IgD-negative memory B cell (primary cell): Measurements from ENCODE around the gene CD300LD. TPM values are rescaled to one million over a fixed set of nuclear protein-coding genes. Genes with fewer than 3 reads are reported as not detected.
"Not testable (repeated sequence)": the region's sequence is repeated elsewhere in the genome, so short reads cannot be mapped to it uniquely, and the experiment has no call there.

Experiments
- H3K27ac Mint-ChIP-seq, 3 donors: one replicate each; pipeline ENCODE4 v1.8.0; 2020 to 2022; ENCODE audit warnings: mild to moderate bottlenecking in 3 of 3, mixed read lengths in 3 of 3, moderate library complexity in 1 of 3
- H3K27me3 Mint-ChIP-seq: one replicate; pipeline ENCODE4 v1.8.0; 2021; ENCODE audit warnings: mixed read lengths
- H3K36me3 Mint-ChIP-seq: one replicate; pipeline ENCODE4 v1.8.0; 2020; ENCODE audit warnings: mild to moderate bottlenecking, mixed read lengths
- H3K4me1 Mint-ChIP-seq, 3 donors: one replicate each; pipeline ENCODE4 v1.8.0; 2020 to 2022; ENCODE audit warnings: mixed read lengths in 3 of 3, mild to moderate bottlenecking in 1 of 3
- H3K4me3 Mint-ChIP-seq, 4 donors: one replicate each; pipeline ENCODE4 v1.8.0; 2020 to 2022; ENCODE audit warnings: mild to moderate bottlenecking in 4 of 4, mixed read lengths in 4 of 4, moderate library complexity in 3 of 4
- H3K9me3 Mint-ChIP-seq, 3 donors: one replicate each; pipeline ENCODE4 v1.8.0; 2020 to 2021; ENCODE audit warnings: mixed read lengths in 3 of 3, mild to moderate bottlenecking in 1 of 3
- polyA plus RNA-seq: library from polyadenylated mRNA; unstranded; fragments of 300-500 nt; fragmentation: Illumina TruSeq; gene quantifications from one replicate; pipeline ENCODE4 v1.2.3, GENCODE V29; 2021

Gene CD300LD
- polyA plus RNA-seq = not detected

- Mint-ChIP-seq H3K4me1 (peaks cover 9 to 11% (median 10%) of the 10 kb centered on the region in 3 donors), H3K27me3 (peaks cover 10% of the 10 kb centered on the region), H3K9me3 (peaks cover 0 to 4% (median 0%) of the 10 kb centered on the region in 3 donors), H3K4me3 (peak within 1 kb of the TSS in 2 of 4 donors; percentile 8 to 53), H3K36me3 (no peaks in the 10 kb centered on the region), H3K27ac (peak within 1 kb of the TSS in 2 of 3 donors; percentile 33 to 68)
Measured at GRCh38 chr17:74592087-74592990, at the start of gene CD300LD. TSS of gene CD300LD (minus strand) at chr17:74592283. CDS start at chr17:74592202, 81 bp downstream.

DNA sequence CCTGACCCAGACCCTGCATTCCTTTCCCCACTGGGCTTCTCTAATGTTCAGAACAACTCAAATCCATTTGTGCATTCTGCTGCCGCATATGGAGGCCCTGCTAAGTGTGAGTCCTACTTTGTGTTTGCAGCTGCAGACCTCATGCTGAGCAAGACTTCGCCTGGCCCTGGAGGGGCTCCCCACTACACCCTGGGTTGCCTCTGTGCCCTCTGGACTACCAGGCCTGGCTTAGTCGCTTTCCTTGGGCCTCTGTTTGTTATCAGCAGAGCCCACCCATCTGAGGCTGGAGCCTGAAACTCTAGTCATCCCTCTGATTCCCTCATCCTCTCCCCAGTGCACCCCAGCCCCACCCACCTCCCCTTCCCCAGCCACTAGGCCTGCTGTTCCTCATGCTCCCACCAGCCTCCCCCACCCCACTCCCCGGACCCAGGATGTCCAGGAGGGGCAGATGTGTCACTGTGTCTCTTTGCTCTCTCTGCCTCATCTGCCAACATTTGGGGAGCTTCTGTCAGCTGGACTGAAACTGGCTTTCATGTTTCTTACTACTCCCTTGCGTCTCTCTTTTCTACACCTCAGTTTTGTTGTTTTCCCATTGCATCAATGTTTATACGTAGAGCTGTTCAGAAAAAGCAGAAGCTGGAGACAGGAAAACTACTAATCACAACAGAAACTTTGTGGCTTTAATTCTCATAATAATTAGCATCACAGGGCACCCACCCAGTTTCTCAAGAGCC is 49.3 kb upstream of the CD300LD start:
- Mint-ChIP-seq H3K4me3 (peak overlapping the region; percentile 14 to 86 (median 67)), H3K4me1 (peaks cover 67 to 71% (median 70%) of the 10 kb centered on the region in 3 donors), H3K36me3 (peaks cover 1% of the 10 kb centered on the region), H3K9me3 (peaks cover 0 to 1% (median 0%) of the 10 kb centered on the region in 3 donors), H3K27ac (peak overlapping the region; percentile 7 to 45 (median 27)), H3K27me3 (peaks cover 23% of the 10 kb centered on the region)

GRCh38 chr17:74639704-74640151 is 47.6 kb upstream of the CD300LD start:
- Mint-ChIP-seq H3K4me3 (peak overlapping the region; percentile 25 to 86 (median 72)), H3K4me1 (peaks cover 56 to 59% (median 59%) of the 10 kb centered on the region in 3 donors), H3K9me3 (peaks cover 0 to 1% (median 0%) of the 10 kb centered on the region in 3 donors), H3K27ac (peak overlapping the region in 1 of 3 donors; percentile 87), H3K36me3 (no peaks in the 10 kb centered on the region), H3K27me3 (peaks cover 15% of the 10 kb centered on the region)

- H3K27ac Mint-ChIP-seq = no peak overlapping the region
- peaks cover 9% of the 10 kb centered on the region for H3K27me3 Mint-ChIP-seq
- peaks cover 43 to 55% (median 49%) of the 10 kb centered on the region in 3 donors for H3K4me1 Mint-ChIP-seq
- no peaks in the 10 kb centered on the region for H3K36me3 Mint-ChIP-seq
- H3K9me3 Mint-ChIP-seq = peaks cover 0 to 1% (median 0%) of the 10 kb centered on the region in 3 donors
- peak overlapping the region in 2 of 4 donors; percentile 55 to 57 for H3K4me3 Mint-ChIP-seq
Measured at GRCh38 chr17:74637926-74638325, 45.8 kb upstream of the CD300LD start.

GRCh38 chr17:74637265-74637664 is 45.2 kb upstream of the CD300LD start:
- H3K27ac Mint-ChIP-seq = no peak overlapping the region
- H3K4me1 Mint-ChIP-seq = peaks cover 38 to 52% (median 45%) of the 10 kb centered on the region in 3 donors
- H3K9me3 Mint-ChIP-seq = peaks cover 0 to 1% (median 0%) of the 10 kb centered on the region in 3 donors
- no peak overlapping the region for H3K4me3 Mint-ChIP-seq
- H3K27me3 Mint-ChIP-seq = peaks cover 10% of the 10 kb centered on the region
- H3K36me3 Mint-ChIP-seq = no peaks in the 10 kb centered on the region

DNA sequence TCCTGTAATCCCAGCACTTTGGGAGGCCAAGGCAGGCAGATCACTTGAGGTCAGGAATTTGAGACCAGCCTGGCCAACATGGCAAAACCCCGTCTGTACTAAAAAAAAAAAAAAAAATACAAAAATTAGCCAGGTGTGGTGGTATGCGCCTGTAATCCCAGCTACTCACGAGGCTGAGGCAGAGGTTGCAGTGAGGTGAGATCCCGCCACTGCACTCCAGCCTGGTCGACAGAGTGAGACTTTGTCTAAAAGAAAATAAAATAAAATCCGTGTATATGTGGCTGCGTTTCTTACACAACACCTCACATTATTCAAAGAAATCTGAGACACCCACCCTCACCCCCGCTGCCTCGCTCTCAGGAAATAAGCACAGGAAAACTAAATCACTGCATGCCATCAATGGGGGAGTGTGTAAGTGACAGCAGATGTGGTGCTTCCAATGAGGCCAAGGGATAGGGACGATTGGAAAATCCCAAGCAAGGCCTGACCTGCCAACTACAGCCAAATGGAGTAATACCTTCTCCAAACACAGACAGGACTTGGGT is 44.5 kb upstream of the CD300LD start:
- not testable (repeated sequence) for H3K36me3 Mint-ChIP-seq, H3K9me3 Mint-ChIP-seq, H3K27ac Mint-ChIP-seq
- Mint-ChIP-seq H3K4me3 (peak overlapping the region in 1 of 4 donors; percentile 55), H3K27me3 (peaks cover 10% of the 10 kb centered on the region), H3K4me1 (peaks cover 38 to 52% (median 45%) of the 10 kb centered on the region in 3 donors)

GRCh38 chr17:74635418-74635817 is 43.3 kb upstream of the CD300LD start:
- H3K9me3 Mint-ChIP-seq = peaks cover 0 to 1% (median 0%) of the 10 kb centered on the region in 3 donors
- H3K27me3 Mint-ChIP-seq = peaks cover 10% of the 10 kb centered on the region
- no peak overlapping the region for H3K27ac Mint-ChIP-seq
- H3K4me3 Mint-ChIP-seq = no peak overlapping the region
- peaks cover 36 to 43% (median 37%) of the 10 kb centered on the region in 3 donors for H3K4me1 Mint-ChIP-seq
- H3K36me3 Mint-ChIP-seq = no peaks in the 10 kb centered on the region

DNA sequence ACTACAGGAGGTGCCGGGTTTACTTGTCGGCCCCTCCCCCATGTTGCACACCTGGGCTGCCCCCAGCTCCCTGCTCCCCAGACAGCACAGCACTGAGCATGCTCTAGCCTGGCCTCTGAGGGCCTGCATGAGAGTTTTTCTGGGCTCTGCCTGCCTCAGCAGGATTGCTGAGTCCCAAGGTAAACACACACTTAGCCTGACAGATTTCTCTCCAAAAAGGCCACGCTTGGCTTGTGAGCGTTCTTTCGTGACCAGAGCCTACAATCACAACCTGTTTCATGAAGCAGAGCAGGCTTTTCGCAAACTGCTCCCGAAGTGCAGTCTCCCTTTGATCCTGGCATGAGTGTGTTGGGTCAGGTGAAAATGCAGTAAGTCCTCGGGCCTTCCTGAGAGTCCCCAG is 41.2 kb upstream of the CD300LD start:
- H3K27me3 Mint-ChIP-seq = peaks cover 7% of the 10 kb centered on the region
- no peak overlapping the region for H3K4me3 Mint-ChIP-seq
- no peak overlapping the region for H3K27ac Mint-ChIP-seq
- peaks cover 0 to 3% (median 0%) of the 10 kb centered on the region in 3 donors for H3K9me3 Mint-ChIP-seq
- H3K36me3 Mint-ChIP-seq = no peaks in the 10 kb centered on the region
- H3K4me1 Mint-ChIP-seq = peaks cover 15 to 28% (median 24%) of the 10 kb centered on the region in 3 donors

DNA sequence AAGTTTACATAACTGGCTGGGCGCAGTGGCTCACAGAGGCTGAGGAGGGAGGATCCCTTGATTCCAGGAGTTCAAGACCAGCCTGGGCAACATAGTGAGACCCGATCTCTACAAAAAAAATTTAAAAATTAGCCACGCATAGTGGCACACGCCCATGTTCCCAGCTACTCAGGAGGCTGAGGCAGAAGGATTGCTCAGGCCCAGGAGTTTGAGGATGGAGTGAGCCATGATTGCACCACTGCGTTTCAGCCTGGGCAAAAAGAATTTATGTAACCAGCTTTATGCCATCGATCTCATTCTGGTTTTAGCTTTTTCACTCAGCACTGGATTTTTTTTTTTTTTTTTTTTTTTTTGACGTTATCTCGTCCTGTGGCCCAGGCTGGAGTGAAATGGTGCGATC is 40.5 kb upstream of the CD300LD start:
- Mint-ChIP-seq H3K9me3 (peaks cover 0 to 1% (median 0%) of the 10 kb centered on the region in 3 donors), H3K27ac (no peak overlapping the region), H3K4me1 (peaks cover 9 to 22% (median 18%) of the 10 kb centered on the region in 3 donors), H3K36me3 (no peaks in the 10 kb centered on the region), H3K27me3 (peaks cover 3% of the 10 kb centered on the region), H3K4me3 (no peak overlapping the region)

- Mint-ChIP-seq H3K9me3 (peaks cover 0 to 2% (median 1%) of the 10 kb centered on the region in 3 donors), H3K27me3 (peaks cover 3% of the 10 kb centered on the region), H3K36me3 (no peaks in the 10 kb centered on the region), H3K4me3 (peak overlapping the region in 3 of 4 donors; percentile 47 to 85 (median 70)), H3K27ac (peak overlapping the region in 1 of 3 donors; percentile 75), H3K4me1 (peaks cover 9 to 19% (median 15%) of the 10 kb centered on the region in 3 donors)
Measured at GRCh38 chr17:74631468-74632450, 39.7 kb upstream of the CD300LD start.

- H3K4me1 Mint-ChIP-seq = peaks cover 9 to 19% (median 15%) of the 10 kb centered on the region in 3 donors
- not testable (repeated sequence) for H3K27ac Mint-ChIP-seq
Measured at GRCh38 chr17:74630251-74630650, 38.2 kb upstream of the CD300LD start.

DNA sequence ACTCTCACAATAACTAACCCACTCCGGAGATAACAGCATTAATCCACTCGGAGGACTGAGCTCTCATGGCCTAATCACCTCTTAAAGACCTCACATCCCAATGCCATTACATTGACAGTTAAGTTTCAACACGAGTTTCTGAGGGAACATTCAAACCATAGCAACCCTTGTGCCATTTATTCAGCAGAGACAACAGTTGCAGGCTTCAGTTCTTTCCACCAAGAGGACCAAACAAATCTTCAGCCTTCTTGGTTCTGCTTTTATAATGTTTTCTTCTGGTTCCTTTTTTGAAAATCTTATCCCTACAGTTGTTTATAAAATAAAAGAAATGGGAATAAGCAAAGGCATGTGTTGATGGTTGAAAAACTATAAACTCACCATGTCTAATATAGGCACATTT is 33.6 kb upstream of the CD300LD start:
- no peak overlapping the region for H3K27ac Mint-ChIP-seq
- peaks cover 0 to 5% (median 4%) of the 10 kb centered on the region in 3 donors for H3K4me1 Mint-ChIP-seq
- peaks cover 7% of the 10 kb centered on the region for H3K27me3 Mint-ChIP-seq
- H3K4me3 Mint-ChIP-seq = no peak overlapping the region
- H3K36me3 Mint-ChIP-seq = no peaks in the 10 kb centered on the region
- H3K9me3 Mint-ChIP-seq = peaks cover 0 to 11% (median 1%) of the 10 kb centered on the region in 3 donors

More at GRCh38 chr17:74630251-74630650, 38.2 kb upstream of the CD300LD start:
- peak overlapping the region in 1 of 4 donors; percentile 28 for H3K4me3 Mint-ChIP-seq
- H3K36me3 Mint-ChIP-seq, H3K27me3 Mint-ChIP-seq, H3K9me3 Mint-ChIP-seq: not testable (repeated sequence)

GRCh38 chr17:74624131-74624530 is 32.0 kb upstream of the CD300LD start:
- no peak overlapping the region for H3K27ac Mint-ChIP-seq

More at GRCh38 chr17:74624131-74624530, 32.0 kb upstream of the CD300LD start:
- no peaks in the 10 kb centered on the region for H3K36me3 Mint-ChIP-seq
- peaks cover 11% of the 10 kb centered on the region for H3K27me3 Mint-ChIP-seq
- H3K4me3 Mint-ChIP-seq = no peak overlapping the region
- H3K9me3 Mint-ChIP-seq = peaks cover 0 to 11% (median 0%) of the 10 kb centered on the region in 3 donors
- peaks cover 0 to 3% (median 2%) of the 10 kb centered on the region in 3 donors for H3K4me1 Mint-ChIP-seq
